Keratinocyte (primary cell): Measurements from ENCODE around the gene AAR2. TPM values are rescaled to one million over a fixed set of nuclear protein-coding genes. Genes with fewer than 3 reads are reported as not detected.

Experiments used
- DNase-seq: peaks from one replicate; pipeline ENCODE4 v3.0.0-alpha.2; 2011; ENCODE audit warnings: low read depth, missing footprints, low spot score
- FAIRE-seq: peaks from 2 replicates; lab custom pipeline; 2011; peaks lifted over from hg19 to GRCh38; lab: Jason Lieb, UNC
- H2AFZ ChIP-seq: 2 replicates; pipeline ENCODE4 v1.6.0; 2012; ENCODE audit warnings: low read length, control low read depth, inconsistent platforms; ENCODE audit not compliant: control insufficient read depth
- H3K27ac ChIP-seq: 2 replicates; pipeline ENCODE4 v1.5.1; 2011; ENCODE audit warnings: low read length; ENCODE audit not compliant: control insufficient read depth, insufficient read depth
- H3K27me3 ChIP-seq: 3 replicates; pipeline ENCODE4 v1.6.0; 2011; ENCODE audit warnings: low read length; ENCODE audit not compliant: control insufficient read depth, insufficient read depth; ENCODE audit errors: extremely low read depth
- H3K36me3 ChIP-seq, 2 experiments: 2 replicates in 1 of 2; 3 replicates in 1 of 2; pipeline ENCODE4 v1.5.1; 2011; ENCODE audit warnings: low read length in 2 of 2, mild to moderate bottlenecking in 1 of 2; ENCODE audit not compliant: control insufficient read depth in 2 of 2, insufficient read depth in 2 of 2; ENCODE audit errors: extremely low read depth in 1 of 2
- H3K4me1 ChIP-seq: 3 replicates; pipeline ENCODE4 v1.5.1; 2011; ENCODE audit warnings: low read length; ENCODE audit not compliant: control insufficient read depth, insufficient read depth; ENCODE audit errors: extremely low read depth
- H3K4me2 ChIP-seq: 3 replicates; pipeline ENCODE4 v1.6.0; 2011; ENCODE audit warnings: low read depth, low read length; ENCODE audit not compliant: control insufficient read depth, insufficient read depth; ENCODE audit errors: extremely low read depth
- H3K4me3 ChIP-seq, 3 experiments: fragments of 200-600 bp in 1 of 3; sonication (generic) in 1 of 3; 2 replicates in 2 of 3; 3 replicates in 1 of 3; pipeline ENCODE4 v1.5.1; 2011 to 2016; ENCODE audit warnings: low read length in 3 of 3, mild to moderate bottlenecking in 3 of 3, control low read depth in 2 of 3, inconsistent platforms in 1 of 3, low read depth in 1 of 3, mixed read lengths in 1 of 3, mixed run types in 1 of 3, moderate library complexity in 1 of 3; ENCODE audit not compliant: control insufficient read depth in 2 of 3, insufficient read depth in 2 of 3; ENCODE audit errors: extremely low read depth in 1 of 3
- H3K79me2 ChIP-seq: 2 replicates; pipeline ENCODE4 v1.6.0; 2012; ENCODE audit warnings: low read length; ENCODE audit not compliant: control insufficient read depth, insufficient read depth
- H3K9ac ChIP-seq: 3 replicates; pipeline ENCODE4 v1.6.0; 2011; ENCODE audit warnings: low read length; ENCODE audit not compliant: control insufficient read depth, insufficient read depth; ENCODE audit errors: extremely low read depth
- H3K9me1 ChIP-seq: 3 replicates; pipeline ENCODE4 v1.6.0; 2011; ENCODE audit warnings: low read length; ENCODE audit not compliant: control insufficient read depth, insufficient read depth; ENCODE audit errors: extremely low read depth
- H3K9me3 ChIP-seq: 2 replicates; pipeline ENCODE4 v1.5.1; 2012; ENCODE audit warnings: low read depth, low read length; ENCODE audit not compliant: control insufficient read depth
- H4K20me1 ChIP-seq: 3 replicates; pipeline ENCODE4 v1.6.0; 2011; ENCODE audit warnings: low read length; ENCODE audit not compliant: control insufficient read depth, insufficient read depth; ENCODE audit errors: extremely low read depth
- EZH2 ChIP-seq: IDR thresholded peaks from one replicate; pipeline ENCODE4 v1.6.1; 2012; ENCODE audit warnings: inconsistent platforms, mild to moderate bottlenecking, low read length, moderate library complexity
- dilution Hi-C: fragments of 300-500 bp; cut with MboI; formaldehyde crosslinking; loops from one replicate; pipeline ENCODE4 v1.7.0; 2020; ENCODE audit warnings: low sequenced_read_pairs; ENCODE audit not compliant: extremely low pct_ligation_motif_present
- polyA plus RNA-seq, 5 experiments: library from polyadenylated mRNA; depleted of rRNA in 3 of 5; stranded (reverse) in 3 of 5; stranded (forward) in 1 of 5; unstranded in 1 of 5; fragments of >200 nt; gene quantifications; 1 replicate in 1 of 5; 2 replicates in 3 of 5; 3 replicates in 1 of 5; pipeline versions ENCODE4 v1.2.1 to v1.2.3, GENCODE V29; 2011 to 2012; ENCODE audit warnings: missing spikeins in 2 of 5, low read depth in 1 of 5, low replicate concordance in 1 of 5
- TF ChIP-seq, protein P1 (sequence below), 3 experiments: IDR thresholded peaks in 1 of 3; conservative IDR thresholded peaks in 1 of 3; optimal IDR thresholded peaks in 1 of 3; 2 replicates in 2 of 3; 3 replicates in 1 of 3; pipeline versions ENCODE3 to v1.5.1; 2011; ENCODE audit warnings: low read length in 3 of 3, mild to moderate bottlenecking in 3 of 3, moderate library complexity in 2 of 3, control low read depth in 1 of 3, inconsistent platforms in 1 of 3; ENCODE audit not compliant: insufficient read depth in 2 of 3; ENCODE audit errors: extremely low read depth in 1 of 3

Gene AAR2
- polyA plus RNA-seq, 1 donor (not counting 4 experiments of a cell fraction or from before 2014, with no cell fraction given) = 20.1 TPM

DNA sequence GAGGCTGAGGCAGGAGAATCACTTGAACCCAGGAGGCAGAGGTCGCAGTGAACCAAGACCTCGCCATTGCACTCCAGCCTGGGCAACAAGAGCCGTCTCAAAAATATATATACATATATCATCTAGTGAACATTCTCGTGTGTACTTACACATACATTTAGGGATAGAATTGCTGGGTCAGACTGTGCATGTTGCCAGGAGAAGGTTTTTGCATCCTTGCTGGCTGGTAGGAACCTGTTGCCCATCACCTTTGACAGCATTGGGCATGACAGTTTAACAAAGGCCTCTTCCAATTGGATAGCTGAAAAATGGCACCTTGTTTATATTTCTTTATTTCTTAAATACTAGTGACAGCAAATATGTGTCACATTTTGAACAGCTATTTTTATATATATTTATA, 5.4 kb downstream of the AAR2 start:
- FAIRE-seq = no peak
- no peak overlapping the region for H2AFZ ChIP-seq
- no peak overlapping the region for H3K4me2 ChIP-seq
- H3K27ac ChIP-seq = no peak overlapping the region
- H3K36me3 ChIP-seq = peaks cover 20 to 29% of the 10 kb centered on the region in 2 experiments
- H3K9me3 ChIP-seq = no peaks in the 10 kb centered on the region
- dilution Hi-C loops = no loop called here
- peaks cover 2% of the 10 kb centered on the region for H4K20me1 ChIP-seq
- H3K79me2 ChIP-seq = peaks cover 57% of the 10 kb centered on the region
- no peaks in the 10 kb centered on the region for H3K9me1 ChIP-seq
- no peak for TF ChIP-seq EZH2
- TF ChIP-seq, protein P1, sequence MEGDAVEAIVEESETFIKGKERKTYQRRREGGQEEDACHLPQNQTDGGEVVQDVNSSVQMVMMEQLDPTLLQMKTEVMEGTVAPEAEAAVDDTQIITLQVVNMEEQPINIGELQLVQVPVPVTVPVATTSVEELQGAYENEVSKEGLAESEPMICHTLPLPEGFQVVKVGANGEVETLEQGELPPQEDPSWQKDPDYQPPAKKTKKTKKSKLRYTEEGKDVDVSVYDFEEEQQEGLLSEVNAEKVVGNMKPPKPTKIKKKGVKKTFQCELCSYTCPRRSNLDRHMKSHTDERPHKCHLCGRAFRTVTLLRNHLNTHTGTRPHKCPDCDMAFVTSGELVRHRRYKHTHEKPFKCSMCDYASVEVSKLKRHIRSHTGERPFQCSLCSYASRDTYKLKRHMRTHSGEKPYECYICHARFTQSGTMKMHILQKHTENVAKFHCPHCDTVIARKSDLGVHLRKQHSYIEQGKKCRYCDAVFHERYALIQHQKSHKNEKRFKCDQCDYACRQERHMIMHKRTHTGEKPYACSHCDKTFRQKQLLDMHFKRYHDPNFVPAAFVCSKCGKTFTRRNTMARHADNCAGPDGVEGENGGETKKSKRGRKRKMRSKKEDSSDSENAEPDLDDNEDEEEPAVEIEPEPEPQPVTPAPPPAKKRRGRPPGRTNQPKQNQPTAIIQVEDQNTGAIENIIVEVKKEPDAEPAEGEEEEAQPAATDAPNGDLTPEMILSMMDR (optimal IDR thresholded peaks at IDR 0.05 in 1 of 3, IDR thresholded peaks at IDR 0.05 in 1 of 3, conservative IDR thresholded peaks at IDR 0.05 in 1 of 3; ENCODE audit: extremely low read depth in 1 of 3, insufficient read depth in 2 of 3, low read length in 3 of 3) = no peak
- H3K4me1 ChIP-seq = peaks cover 9% of the 10 kb centered on the region
- DNase-seq = no peak
- no peak overlapping the region for H3K4me3 ChIP-seq
- H3K27me3 ChIP-seq = no peaks in the 10 kb centered on the region
- no peak overlapping the region for H3K9ac ChIP-seq

DNA sequence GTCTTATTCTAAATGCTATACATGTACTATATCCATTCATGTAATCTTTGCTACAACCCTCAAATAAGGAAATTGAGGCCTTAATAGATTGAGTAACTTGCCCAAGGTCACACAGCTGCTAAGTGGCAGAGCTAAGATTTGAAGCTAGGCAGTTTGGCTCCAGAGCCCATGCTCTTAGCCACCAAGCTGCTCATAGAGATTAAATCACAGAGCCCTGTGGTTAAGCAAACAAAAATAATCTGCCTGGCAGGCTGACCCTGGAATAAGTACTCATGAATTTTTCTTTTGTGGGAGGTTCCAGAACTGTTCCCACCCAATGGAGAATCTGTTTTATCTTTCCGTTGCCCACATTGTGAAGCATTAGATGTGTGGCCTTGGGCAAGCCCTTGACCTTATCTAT, 7.4 kb downstream of the AAR2 start:
- no peak overlapping the region for H2AFZ ChIP-seq
- H3K27me3 ChIP-seq = no peaks in the 10 kb centered on the region
- no peak overlapping the region for H3K4me2 ChIP-seq
- H3K4me3 ChIP-seq = no peak overlapping the region
- peaks cover 27 to 32% of the 10 kb centered on the region in 2 experiments for H3K36me3 ChIP-seq
- H3K9me3 ChIP-seq = no peaks in the 10 kb centered on the region
- H3K27ac ChIP-seq = no peak overlapping the region
- H3K4me1 ChIP-seq = no peaks in the 10 kb centered on the region
- no peak overlapping the region for H3K9ac ChIP-seq
- TF ChIP-seq EZH2 = no peak
- TF ChIP-seq, protein P1 (optimal IDR thresholded peaks at IDR 0.05 in 1 of 3, IDR thresholded peaks at IDR 0.05 in 1 of 3, conservative IDR thresholded peaks at IDR 0.05 in 1 of 3; ENCODE audit: extremely low read depth in 1 of 3, insufficient read depth in 2 of 3, low read length in 3 of 3) = no peak
- H3K9me1 ChIP-seq = no peaks in the 10 kb centered on the region
- H4K20me1 ChIP-seq = peaks cover 2% of the 10 kb centered on the region
- no peak for DNase-seq
- no peak for FAIRE-seq
- dilution Hi-C loops = no loop called here
- H3K79me2 ChIP-seq = peaks cover 42% of the 10 kb centered on the region
